Astrocyte (in vitro differentiated cells and primary cell): ENCODE results near the gene MACROH2A1.

Experiments used
- EZH2 ChIP-seq: IDR thresholded peaks from 2 replicates; pipeline ENCODE4 v1.6.1; 2012; ENCODE audit warnings: mild to moderate bottlenecking, low read length, inconsistent platforms; ENCODE audit not compliant: insufficient read depth
- TF ChIP-seq, protein P1 (sequence below): IDR thresholded peaks from 2 replicates; pipeline ENCODE4 v1.5.1; 2011; ENCODE audit warnings: low read depth, mild to moderate bottlenecking, inconsistent platforms, low read length, moderate library complexity; ENCODE audit not compliant: insufficient read depth

DNA sequence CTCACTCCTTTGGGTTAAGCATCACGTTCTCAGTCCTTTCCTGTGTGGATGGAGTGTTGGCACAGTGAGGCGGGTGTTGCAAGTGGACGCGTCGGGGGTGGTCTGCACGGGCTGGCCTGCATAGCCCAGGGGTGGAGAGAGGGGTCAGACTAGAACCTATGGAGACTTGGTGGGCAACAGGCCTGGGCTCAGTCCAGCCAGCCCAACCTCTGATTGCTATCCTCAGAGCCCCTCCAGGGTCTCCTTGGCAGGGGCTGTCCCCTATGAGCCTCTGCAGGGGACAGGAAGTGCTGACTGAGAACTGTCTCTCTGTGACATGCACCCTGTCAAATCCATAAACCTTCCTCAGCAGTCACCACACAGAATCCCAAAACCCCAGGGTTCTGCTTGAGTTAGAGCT lies 45.9 kb upstream of the MACROH2A1 start:
- TF ChIP-seq, protein P1, sequence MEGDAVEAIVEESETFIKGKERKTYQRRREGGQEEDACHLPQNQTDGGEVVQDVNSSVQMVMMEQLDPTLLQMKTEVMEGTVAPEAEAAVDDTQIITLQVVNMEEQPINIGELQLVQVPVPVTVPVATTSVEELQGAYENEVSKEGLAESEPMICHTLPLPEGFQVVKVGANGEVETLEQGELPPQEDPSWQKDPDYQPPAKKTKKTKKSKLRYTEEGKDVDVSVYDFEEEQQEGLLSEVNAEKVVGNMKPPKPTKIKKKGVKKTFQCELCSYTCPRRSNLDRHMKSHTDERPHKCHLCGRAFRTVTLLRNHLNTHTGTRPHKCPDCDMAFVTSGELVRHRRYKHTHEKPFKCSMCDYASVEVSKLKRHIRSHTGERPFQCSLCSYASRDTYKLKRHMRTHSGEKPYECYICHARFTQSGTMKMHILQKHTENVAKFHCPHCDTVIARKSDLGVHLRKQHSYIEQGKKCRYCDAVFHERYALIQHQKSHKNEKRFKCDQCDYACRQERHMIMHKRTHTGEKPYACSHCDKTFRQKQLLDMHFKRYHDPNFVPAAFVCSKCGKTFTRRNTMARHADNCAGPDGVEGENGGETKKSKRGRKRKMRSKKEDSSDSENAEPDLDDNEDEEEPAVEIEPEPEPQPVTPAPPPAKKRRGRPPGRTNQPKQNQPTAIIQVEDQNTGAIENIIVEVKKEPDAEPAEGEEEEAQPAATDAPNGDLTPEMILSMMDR: no peak
- no peak for TF ChIP-seq EZH2
